Measurements from ENCODE around the gene MBP.

MBP gene

GRCh38 chr18:77098538-77099174 lies 33.9 kb downstream of the MBP start:
- DNase-seq = no peak

DNA sequence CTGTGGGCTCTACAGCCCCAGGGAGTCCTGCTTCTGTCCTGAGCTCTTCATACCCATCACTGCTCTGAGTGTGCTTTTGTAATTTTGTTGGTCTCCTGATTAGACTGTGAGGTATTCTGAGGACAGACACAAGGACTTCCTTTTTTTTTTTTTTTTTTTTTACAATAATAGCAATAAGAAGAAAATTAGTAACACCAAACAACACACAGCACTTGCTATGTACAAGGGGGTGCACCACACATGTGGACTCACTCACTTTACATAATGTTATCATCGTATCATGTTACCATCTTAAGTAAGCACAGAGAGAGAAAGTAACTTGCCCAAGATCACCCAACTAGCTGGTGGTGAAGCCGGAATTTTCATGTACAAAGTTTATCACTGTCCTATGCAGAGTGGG lies 34.6 kb downstream of the MBP start:
- DNase-seq = no peak

- no peak for DNase-seq
These were observed 35.4 kb downstream of the MBP start for GRCh38 chr18:77096936-77097886.

GRCh38 chr18:77095391-77096371 lies 36.9 kb downstream of the MBP start:
- no peak for DNase-seq

DNA sequence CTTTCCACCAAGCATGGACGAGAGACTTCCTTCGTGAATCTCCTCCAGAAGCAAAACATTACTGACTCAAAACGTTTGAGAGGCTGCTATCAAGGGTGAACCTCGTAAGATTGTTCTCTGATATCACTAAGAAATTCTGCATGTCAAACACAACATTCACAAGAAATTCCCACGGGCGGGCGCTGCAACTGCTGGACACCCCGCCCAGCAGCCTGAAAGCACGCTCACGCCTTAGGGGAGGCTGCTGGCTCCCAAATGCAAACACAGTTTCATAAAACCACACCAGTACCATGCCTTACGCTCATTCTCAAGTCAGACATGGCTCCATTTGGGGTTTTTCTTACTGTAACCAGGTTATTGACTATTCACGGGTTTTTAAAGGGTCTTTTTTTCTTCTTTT lies 39.0 kb downstream of the MBP start:
- DNase-seq = no peak

DNA sequence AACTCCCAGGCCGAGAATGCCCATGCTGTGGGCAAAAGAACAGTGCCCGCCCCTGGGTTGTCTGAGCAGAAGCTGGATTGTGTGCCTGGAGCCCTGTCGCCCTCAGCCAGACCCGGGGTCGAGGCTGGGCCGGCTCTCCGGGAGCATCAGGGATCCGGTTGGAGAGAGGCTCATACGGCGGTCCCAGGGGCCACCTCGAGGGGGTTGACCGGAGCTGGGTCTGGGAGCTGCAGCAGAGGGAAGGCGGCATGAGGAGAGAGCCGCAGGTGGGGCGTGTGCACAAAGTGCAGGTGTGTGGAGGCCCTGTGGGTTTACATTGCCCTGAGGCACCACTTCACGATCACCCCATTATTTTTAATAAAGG lies 39.5 kb downstream of the MBP start:
- no peak for DNase-seq

- DNase-seq = no peak
These were observed 40.2 kb downstream of the MBP start for GRCh38 chr18:77092104-77093066.

DNA sequence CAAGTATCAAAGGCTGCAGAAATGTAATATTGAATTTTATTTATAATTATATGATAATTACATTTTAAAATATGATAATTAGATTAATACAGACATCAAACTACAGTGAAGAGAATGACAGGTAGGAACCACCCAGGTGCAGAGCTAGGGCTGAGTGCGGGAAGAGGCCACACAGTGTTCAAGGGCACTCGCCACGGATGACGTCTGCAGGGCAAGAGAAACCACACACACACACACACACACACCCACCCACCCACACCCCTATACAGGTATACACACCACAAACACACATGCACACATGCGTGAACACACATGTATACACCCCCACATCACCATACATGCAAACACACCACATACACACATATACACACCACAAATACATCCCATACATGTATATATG lies 41.2 kb downstream of the MBP start:
- no peak for DNase-seq

DNA sequence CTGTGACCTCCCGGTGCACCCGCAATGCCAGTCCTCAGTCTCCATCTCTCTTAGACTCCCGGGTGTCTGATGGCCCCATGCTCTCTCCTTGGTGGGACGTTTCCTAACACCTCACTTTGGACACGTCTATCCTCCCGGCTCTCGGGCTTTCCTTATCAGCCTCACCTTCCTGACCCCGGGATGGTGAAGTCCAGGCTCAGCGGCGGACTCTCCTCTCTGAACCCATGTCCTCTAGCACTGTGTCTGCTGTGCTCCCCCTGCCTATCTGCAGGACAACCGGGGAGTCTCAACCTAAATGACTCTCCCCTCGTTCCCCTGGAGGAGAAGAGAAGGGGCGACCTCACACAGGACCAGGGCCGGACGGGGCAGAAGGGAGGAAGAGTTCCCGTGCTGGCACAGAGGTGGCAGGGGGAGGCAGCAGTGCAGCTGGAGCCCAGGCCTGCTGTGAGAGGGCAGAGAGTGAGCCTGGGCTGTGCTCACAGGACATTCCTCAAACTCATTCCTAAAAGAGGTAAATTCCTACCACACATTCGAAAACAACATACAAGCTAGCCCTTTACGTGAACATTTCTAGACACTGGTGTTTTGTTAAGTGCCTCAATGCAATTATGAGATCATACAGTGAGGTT lies 41.9 kb downstream of the MBP start:
- no peak for DNase-seq

GRCh38 chr18:77089723-77090285 lies 42.8 kb downstream of the MBP start:
- DNase-seq = no peak

DNA sequence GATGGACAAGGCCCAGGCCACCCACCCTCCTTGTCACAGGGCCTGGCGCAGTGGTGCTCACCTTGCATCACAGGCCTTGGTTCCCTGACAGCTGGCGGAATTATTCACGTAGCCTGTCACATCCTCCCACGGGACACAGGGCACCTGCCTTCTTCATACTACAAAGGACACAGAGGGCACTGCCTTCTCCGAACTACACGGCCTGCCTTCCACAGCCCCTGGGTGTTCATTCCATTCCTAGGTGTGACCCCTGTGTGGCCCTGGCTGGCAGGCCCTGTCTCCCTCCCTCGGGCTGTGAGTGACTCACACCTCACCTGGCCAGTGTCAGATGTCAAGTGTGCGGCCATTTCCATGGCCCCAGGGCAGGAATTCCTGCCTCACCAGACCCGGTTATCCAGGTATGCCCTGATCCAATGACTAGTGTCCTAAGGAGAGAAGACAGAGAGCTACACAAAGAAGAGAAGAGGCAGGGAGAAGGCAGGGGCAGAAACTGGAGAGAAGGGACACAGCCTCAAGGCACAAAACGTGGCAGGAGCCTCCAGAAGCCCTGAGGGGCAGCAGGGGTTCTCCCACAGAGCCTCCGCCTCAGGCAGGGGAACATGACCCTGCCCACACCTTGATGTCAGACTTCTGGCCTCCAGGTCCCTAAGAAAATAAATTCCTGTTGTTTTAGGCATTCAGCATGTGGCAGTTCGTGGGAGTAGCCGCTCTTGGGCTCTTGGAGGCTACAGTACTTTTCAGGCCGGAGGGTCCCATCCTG lies 43.4 kb downstream of the MBP start:
- DNase-seq = no peak

DNA sequence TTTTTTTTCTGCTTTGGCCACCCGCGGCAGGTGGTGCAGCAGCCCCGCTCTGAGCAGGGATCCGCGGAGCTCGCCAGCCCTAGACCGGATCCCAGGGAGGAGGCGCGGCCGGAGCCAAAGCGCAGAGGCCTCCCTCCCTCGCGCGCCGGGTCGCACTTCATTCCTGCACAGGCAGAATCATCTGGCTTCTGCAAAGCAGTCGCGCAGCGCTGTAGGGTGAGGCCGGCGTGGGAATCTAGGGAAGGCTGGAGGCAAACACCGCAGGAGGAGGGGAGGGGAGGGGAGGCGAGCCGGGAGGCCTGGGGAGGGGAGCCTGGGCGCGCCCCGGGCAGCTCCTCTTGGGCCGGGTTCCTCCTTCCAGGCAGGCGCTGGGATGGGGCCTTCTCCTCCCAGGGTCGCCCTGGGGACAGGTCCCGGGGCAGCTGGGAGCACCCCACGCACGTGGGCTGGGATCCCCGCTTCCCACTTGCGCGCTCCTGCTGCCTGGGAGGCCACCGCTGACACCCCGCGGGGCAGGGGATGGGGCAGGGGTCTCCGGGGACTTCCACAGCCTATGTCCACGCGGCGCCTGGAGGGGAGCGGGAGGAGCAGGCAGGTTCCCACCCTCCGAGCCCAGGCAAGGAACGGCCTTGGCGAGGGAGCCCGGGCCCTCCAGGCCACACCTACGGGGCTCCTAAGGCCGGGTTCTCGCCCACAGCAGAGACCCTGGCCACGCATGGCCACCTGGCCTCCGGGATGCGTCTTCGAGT lies 45.0 kb downstream of the MBP start:
- DNase-seq = no peak

- DNase-seq = no peak
These were observed 45.8 kb downstream of the MBP start for GRCh38 chr18:77086656-77087392.

- DNase-seq = no peak
These were observed 46.5 kb downstream of the MBP start for GRCh38 chr18:77086034-77086433.

GRCh38 chr18:77084688-77085035 lies 47.9 kb downstream of the MBP start:
- DNase-seq = no peak

- no peak for DNase-seq
These were observed 50.1 kb downstream of the MBP start for GRCh38 chr18:77082316-77082955.

- DNase-seq = no peak
These were observed 51.2 kb downstream of the MBP start for GRCh38 chr18:77081390-77081778.

DNA sequence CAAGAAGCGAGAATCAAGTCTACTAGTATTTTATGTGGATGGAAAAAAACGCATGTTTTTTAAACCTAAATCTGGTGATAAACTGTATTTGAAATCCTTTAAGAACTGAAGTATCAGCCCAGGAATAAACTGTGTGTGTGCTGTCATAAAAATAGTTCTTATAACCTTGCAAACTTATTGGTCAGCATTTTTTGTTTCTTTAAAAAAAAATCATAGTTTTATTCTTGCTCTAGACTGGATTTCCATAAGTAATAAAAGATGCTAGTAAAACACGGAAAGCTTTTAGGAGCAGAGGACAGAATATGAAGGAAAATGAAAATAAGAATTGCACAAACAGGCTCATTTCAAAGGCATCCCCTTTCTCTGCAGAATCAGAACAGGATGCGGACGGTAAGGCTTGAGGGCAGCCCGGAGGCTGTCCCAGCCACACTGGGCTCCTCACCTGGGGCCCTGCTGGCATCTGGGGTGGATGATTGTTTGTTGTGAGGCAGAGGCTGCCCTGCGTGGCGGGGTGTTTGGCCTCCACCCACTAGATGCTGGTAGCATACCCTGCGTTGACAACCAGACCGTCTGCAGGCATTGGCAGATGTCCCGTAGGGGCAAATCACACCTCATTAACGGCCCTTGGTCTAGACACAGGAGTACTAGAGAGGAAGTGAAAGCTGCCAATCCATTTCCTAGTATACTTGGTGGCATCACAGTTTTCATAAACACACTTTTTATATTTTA lies 52.5 kb downstream of the MBP start:
- no peak for DNase-seq

Data from NCI-H2227 treated with DMSO at 0.1 percent for 48 hours (cell line).